ENCODE data around the gene GABRA4.

Gene GABRA4

GRCh38 chr4:47010912-47011446 lies 17.6 kb upstream of the GABRA4 start:
- DNase-seq (ENCODE audit: insufficient read length) (no peak), FAIRE-seq (peak; percentile 70)
- TF ChIP-seq POLR2A (IDR thresholded peaks at IDR 0.05; ENCODE audit: low read depth, low read length) (no peak), POLR2AphosphoS5 (IDR thresholded peaks at IDR 0.05; ENCODE audit: low read depth, low read length) (no peak), TAF1 (IDR thresholded peaks at IDR 0.05; ENCODE audit: borderline replicate concordance, low read depth, low read length) (no peak)

- no peak for DNase-seq (ENCODE audit: insufficient read length)
- TF ChIP-seq POLR2A (IDR thresholded peaks at IDR 0.05; ENCODE audit: low read depth, low read length) (no peak), TAF1 (IDR thresholded peaks at IDR 0.05; ENCODE audit: borderline replicate concordance, low read depth, low read length) (no peak), POLR2AphosphoS5 (IDR thresholded peaks at IDR 0.05; ENCODE audit: low read depth, low read length) (no peak)
- FAIRE-seq: no peak
Measured at GRCh38 chr4:47010347-47010911, 17.0 kb upstream of the GABRA4 start.

GRCh38 chr4:47002580-47002979 lies 9.2 kb upstream of the GABRA4 start:
- TF ChIP-seq TAF1 (IDR thresholded peaks at IDR 0.05; ENCODE audit: borderline replicate concordance, low read depth, low read length): no peak
- FAIRE-seq (no peak), DNase-seq (ENCODE audit: insufficient read length) (no peak)

GRCh38 chr4:47000406-47000805 lies 7.0 kb upstream of the GABRA4 start:
- TF ChIP-seq TAF1 (IDR thresholded peaks at IDR 0.05; ENCODE audit: borderline replicate concordance, low read depth, low read length) (no peak), POLR2A (IDR thresholded peaks at IDR 0.05; ENCODE audit: low read depth, low read length) (no peak), POLR2AphosphoS5 (IDR thresholded peaks at IDR 0.05; ENCODE audit: low read depth, low read length) (no peak)
- DNase-seq (ENCODE audit: insufficient read length): no peak
- FAIRE-seq: no peak

GRCh38 chr4:46999566-46999965 lies 6.2 kb upstream of the GABRA4 start:
- no peak for DNase-seq (ENCODE audit: insufficient read length)
- FAIRE-seq: no peak

GRCh38 chr4:46994007-46994405 lies 625 bp upstream of the GABRA4 start:
- FAIRE-seq (no peak), DNase-seq (ENCODE audit: insufficient read length) (no peak)

More at GRCh38 chr4:46999566-46999965, 6.2 kb upstream of the GABRA4 start:
- TF ChIP-seq POLR2A (IDR thresholded peaks at IDR 0.05; ENCODE audit: low read depth, low read length) (no peak), TAF1 (IDR thresholded peaks at IDR 0.05; ENCODE audit: borderline replicate concordance, low read depth, low read length) (no peak), POLR2AphosphoS5 (IDR thresholded peaks at IDR 0.05; ENCODE audit: low read depth, low read length) (no peak)

GRCh38 chr4:46992338-46992737 lies 1.0 kb downstream of the GABRA4 start:
- DNase-seq (ENCODE audit: insufficient read length) (no peak), FAIRE-seq (no peak)
- TF ChIP-seq TAF1 (IDR thresholded peaks at IDR 0.05; ENCODE audit: borderline replicate concordance, low read depth, low read length) (no peak), POLR2AphosphoS5 (IDR thresholded peaks at IDR 0.05; ENCODE audit: low read depth, low read length) (no peak), POLR2A (IDR thresholded peaks at IDR 0.05; ENCODE audit: low read depth, low read length) (no peak)

More at GRCh38 chr4:46994007-46994405, 625 bp upstream of the GABRA4 start:
- TF ChIP-seq TAF1 (IDR thresholded peaks at IDR 0.05; ENCODE audit: borderline replicate concordance, low read depth, low read length): no peak
- no peak for TF ChIP-seq POLR2A (IDR thresholded peaks at IDR 0.05; ENCODE audit: low read depth, low read length)
- no peak for TF ChIP-seq POLR2AphosphoS5 (IDR thresholded peaks at IDR 0.05; ENCODE audit: low read depth, low read length)

GRCh38 chr4:46986922-46987638 lies 6.3 kb downstream of the GABRA4 start:
- DNase-seq (ENCODE audit: insufficient read length) (no peak), FAIRE-seq (no peak)
- TF ChIP-seq TAF1 (IDR thresholded peaks at IDR 0.05; ENCODE audit: borderline replicate concordance, low read depth, low read length) (no peak), POLR2A (IDR thresholded peaks at IDR 0.05; ENCODE audit: low read depth, low read length) (no peak), POLR2AphosphoS5 (IDR thresholded peaks at IDR 0.05; ENCODE audit: low read depth, low read length) (no peak)

GRCh38 chr4:46984781-46985180 lies 8.6 kb downstream of the GABRA4 start:
- no peak for TF ChIP-seq POLR2AphosphoS5 (IDR thresholded peaks at IDR 0.05; ENCODE audit: low read depth, low read length)
- TF ChIP-seq POLR2A (IDR thresholded peaks at IDR 0.05; ENCODE audit: low read depth, low read length): no peak
- TF ChIP-seq TAF1 (IDR thresholded peaks at IDR 0.05; ENCODE audit: borderline replicate concordance, low read depth, low read length): no peak
- FAIRE-seq: no peak
- DNase-seq (ENCODE audit: insufficient read length): no peak

GRCh38 chr4:46980851-46981250 lies 12.5 kb downstream of the GABRA4 start:
- TF ChIP-seq TAF1 (IDR thresholded peaks at IDR 0.05; ENCODE audit: borderline replicate concordance, low read depth, low read length): no peak
- FAIRE-seq (no peak), DNase-seq (ENCODE audit: insufficient read length) (no peak)

- DNase-seq (ENCODE audit: insufficient read length): no peak
- TF ChIP-seq POLR2AphosphoS5 (IDR thresholded peaks at IDR 0.05; ENCODE audit: low read depth, low read length) (no peak), TAF1 (IDR thresholded peaks at IDR 0.05; ENCODE audit: borderline replicate concordance, low read depth, low read length) (no peak), POLR2A (IDR thresholded peaks at IDR 0.05; ENCODE audit: low read depth, low read length) (no peak)
- no peak for FAIRE-seq
Measured at GRCh38 chr4:46979726-46980125, 13.7 kb downstream of the GABRA4 start.

- DNase-seq (ENCODE audit: insufficient read length) (no peak), FAIRE-seq (no peak)
- no peak for TF ChIP-seq TAF1 (IDR thresholded peaks at IDR 0.05; ENCODE audit: borderline replicate concordance, low read depth, low read length)
- TF ChIP-seq POLR2A (IDR thresholded peaks at IDR 0.05; ENCODE audit: low read depth, low read length): no peak
- no peak for TF ChIP-seq POLR2AphosphoS5 (IDR thresholded peaks at IDR 0.05; ENCODE audit: low read depth, low read length)
Measured at GRCh38 chr4:46979283-46979682, 14.1 kb downstream of the GABRA4 start.
